ENCODE measurements around the gene UBE2M. TPM values are rescaled to one million over a fixed set of nuclear protein-coding genes. Genes with fewer than 3 reads are reported as not detected.
A peak's percentile ranks its signal among the peaks of the same experiment; 100 is the strongest.

UBE2M gene
- total and polyA plus RNA-seq, 2 experiments from 2014 or later = 54.4 to 111 TPM

GRCh38 chr19:58547323-58548312 is 10.8 kb downstream of the UBE2M start:
- Histone ChIP-seq H3K9me2 (replicated peaks; ENCODE audit: insufficient read depth) (no peaks in the 10 kb centered on the region), H3K4me3 (no peak overlapping the region), H4K20me1 (ENCODE audit: insufficient read depth, poor library complexity, severe bottlenecking) (peaks cover 44% of the 10 kb centered on the region), H3K4me1 (ENCODE audit: insufficient read depth) (peaks cover 22% of the 10 kb centered on the region), H3K27me3 (no peaks in the 10 kb centered on the region), H2AFZ (no peak overlapping the region), H3K9me3 (ENCODE audit: low read depth) (no peaks in the 10 kb centered on the region), H3K36me3 (replicated peaks; ENCODE audit: insufficient read depth, low read depth) (peaks cover 4% of the 10 kb centered on the region), H3K4me2 (peak overlapping the region; percentile 97), H3K27ac (no peak overlapping the region), H3K79me2 (peaks cover 48% of the 10 kb centered on the region)
- TF ChIP-seq EZH2 (IDR thresholded peaks at IDR 0.05; ENCODE audit: borderline replicate concordance) = no peak
- no peak for TF ChIP-seq EZH2phosphoT487 (IDR thresholded peaks at IDR 0.05; ENCODE audit: low read depth, severe bottlenecking, unreplicated experiment)
- TF ChIP-seq CTCF (IDR thresholded peaks at IDR 0.05; ENCODE audit: poor library complexity) = no peak
- 93% methylated on average over 18 of the region's 18 CpGs for WGBS (ENCODE audit: low lambda C conversion rate, missing lambda C conversion rate)
- DNase-seq (ENCODE audit: low spot score) = no peak

- DNase-seq (ENCODE audit: low spot score) = no peak
- TF ChIP-seq EZH2phosphoT487 (IDR thresholded peaks at IDR 0.05; ENCODE audit: low read depth, severe bottlenecking, unreplicated experiment) (no peak), EZH2 (IDR thresholded peaks at IDR 0.05; ENCODE audit: borderline replicate concordance) (no peak), CTCF (IDR thresholded peaks at IDR 0.05; ENCODE audit: poor library complexity) (no peak)
- peaks cover 44% of the 10 kb centered on the region for H4K20me1 ChIP-seq (ENCODE audit: insufficient read depth, poor library complexity, severe bottlenecking)
- no peaks in the 10 kb centered on the region for H3K27me3 ChIP-seq
- WGBS (ENCODE audit: low lambda C conversion rate, missing lambda C conversion rate) = 13% methylated on average over 1 of the region's 1 CpG
- peak overlapping the region; percentile 97 for H3K4me2 ChIP-seq
- H3K27ac ChIP-seq = no peak overlapping the region
- H2AFZ ChIP-seq = no peak overlapping the region
- H3K9me2 ChIP-seq (replicated peaks; ENCODE audit: insufficient read depth) = no peaks in the 10 kb centered on the region
- H3K4me1 ChIP-seq (ENCODE audit: insufficient read depth) = peaks cover 22% of the 10 kb centered on the region
- H3K4me3 ChIP-seq = peak overlapping the region; percentile 97
- peaks cover 4% of the 10 kb centered on the region for H3K36me3 ChIP-seq (replicated peaks; ENCODE audit: insufficient read depth, low read depth)
- H3K9me3 ChIP-seq (ENCODE audit: low read depth) = no peaks in the 10 kb centered on the region
- peaks cover 48% of the 10 kb centered on the region for H3K79me2 ChIP-seq
Measured at GRCh38 chr19:58546019-58546530, 12.3 kb downstream of the UBE2M start.

GRCh38 chr19:58545286-58546018 is 13.0 kb downstream of the UBE2M start:
- peak overlapping the region; percentile 97 for H3K4me2 ChIP-seq
- WGBS (ENCODE audit: low lambda C conversion rate, missing lambda C conversion rate) = 6% methylated on average over 20 of the region's 21 CpGs
- H2AFZ ChIP-seq = no peak overlapping the region

More at GRCh38 chr19:58545286-58546018, 13.0 kb downstream of the UBE2M start:
- Histone ChIP-seq H3K27me3 (no peaks in the 10 kb centered on the region), H3K27ac (peak overlapping the region; percentile 98), H3K9me2 (replicated peaks; ENCODE audit: insufficient read depth) (no peaks in the 10 kb centered on the region), H3K9me3 (ENCODE audit: low read depth) (no peaks in the 10 kb centered on the region), H3K36me3 (replicated peaks; ENCODE audit: insufficient read depth, low read depth) (peaks cover 4% of the 10 kb centered on the region), H4K20me1 (ENCODE audit: insufficient read depth, poor library complexity, severe bottlenecking) (peaks cover 42% of the 10 kb centered on the region), H3K4me1 (ENCODE audit: insufficient read depth) (peaks cover 22% of the 10 kb centered on the region), H3K4me3 (peak overlapping the region; percentile 97), H3K79me2 (peaks cover 48% of the 10 kb centered on the region)
- DNase-seq (ENCODE audit: low spot score) = no peak
- TF ChIP-seq CTCF (IDR thresholded peaks at IDR 0.05; ENCODE audit: poor library complexity) = no peak
- no peak for TF ChIP-seq EZH2phosphoT487 (IDR thresholded peaks at IDR 0.05; ENCODE audit: low read depth, severe bottlenecking, unreplicated experiment)
- no peak for TF ChIP-seq EZH2 (IDR thresholded peaks at IDR 0.05; ENCODE audit: borderline replicate concordance)

All from hepatocyte (in vitro differentiated cells).